H1 (cell line): ENCODE measurements around the gene EPHB1. TPM values are rescaled to one million over a fixed set of nuclear protein-coding genes. Genes with fewer than 3 reads are reported as not detected.

Source experiments
- CEBPB ChIP-seq: IDR thresholded peaks from 2 replicates; pipeline ENCODE4 v1.6.1; 2012; ENCODE audit warnings: low read depth, low read length
- JUN ChIP-seq: IDR thresholded peaks from 2 replicates; pipeline ENCODE4 v1.6.1; 2011; ENCODE audit warnings: low read depth, mild to moderate bottlenecking, improper control_type of control experiment, low read length
- JUND ChIP-seq: IDR thresholded peaks from 2 replicates; pipeline ENCODE4 v1.6.1; 2011; ENCODE audit warnings: mild to moderate bottlenecking, improper control_type of control experiment, low read length
- MAFK ChIP-seq: IDR thresholded peaks from 2 replicates; pipeline ENCODE4 v1.6.1; 2012; ENCODE audit warnings: low read depth, mild to moderate bottlenecking, improper control_type of control experiment, low read length
- RFX5 ChIP-seq: IDR thresholded peaks from 2 replicates; pipeline ENCODE4 v1.6.1; 2011; ENCODE audit warnings: low read depth, low read length, improper control_type of control experiment, borderline replicate concordance
- SIN3A ChIP-seq, 2 experiments: IDR thresholded peaks in 1 of 2; conservative IDR thresholded peaks in 1 of 2; 2 replicates each; pipeline ENCODE4 v1.6.1; 2011 to 2012; ENCODE audit warnings: low read length in 2 of 2, improper control_type of control experiment in 1 of 2, low read depth in 1 of 2, mild to moderate bottlenecking in 1 of 2
- SIX5 ChIP-seq: IDR thresholded peaks from 2 replicates; pipeline ENCODE4 v1.6.1; 2011; ENCODE audit warnings: mild to moderate bottlenecking, low read depth, low read length
- TEAD4 ChIP-seq: IDR thresholded peaks from 2 replicates; pipeline ENCODE4 v1.6.1; 2012; ENCODE audit warnings: low read depth, low read length, inconsistent platforms, mixed read lengths
- polyA plus RNA-seq, 7 experiments: library from polyadenylated mRNA; depleted of rRNA in 3 of 7; stranded (reverse) in 5 of 7; unstranded in 2 of 7; fragments of >200 nt in 5 of 7; fragments of 200-250 nt in 2 of 7; gene quantifications; 1 replicate in 5 of 7; 2 replicates in 1 of 7; 4 replicates in 1 of 7; pipeline versions ENCODE4 v1.2.1 to v1.2.3, GENCODE V29; 2011 to 2013; ENCODE audit warnings: missing spikeins in 2 of 7, mixed read lengths in 2 of 7
- total RNA-seq: library from RNA; stranded (reverse); fragmentation: NEBNext Ultra II Directional; extraction: Animal tissue kit (Norgen Biotek cat#: 25700); gene quantifications from 2 replicates; pipeline ENCODE4 v1.2.1, GENCODE V29; 2021

EPHB1 gene
- total and polyA plus RNA-seq, 2 of the 8 experiments (the other 6 are each of a cell fraction or from before 2014, with no cell fraction given), result 3.5 to 5.9 TPM

GRCh38 chr3:134839990-134840389 lies 44.9 kb downstream of the EPHB1 start (continued):
- TF ChIP-seq SIN3A (conservative IDR thresholded peaks at IDR 0.05 in 1 of 2, IDR thresholded peaks at IDR 0.05 in 1 of 2; ENCODE audit: low read depth in 1 of 2, low read length in 2 of 2), result no peak
- no peak for TF ChIP-seq MAFK
- no peak for TF ChIP-seq JUN
- TF ChIP-seq SIX5, result no peak
- TF ChIP-seq CEBPB, result no peak
- TF ChIP-seq TEAD4, result no peak
- TF ChIP-seq RFX5, result no peak
- no peak for TF ChIP-seq JUND
